ENCODE measurements around the gene XK. TPM values are rescaled to one million over a fixed set of nuclear protein-coding genes. Genes with fewer than 3 reads are reported as not detected.

XK gene
- total RNA-seq, 1 donor from 2014 or later, result 0.26 TPM

DNA sequence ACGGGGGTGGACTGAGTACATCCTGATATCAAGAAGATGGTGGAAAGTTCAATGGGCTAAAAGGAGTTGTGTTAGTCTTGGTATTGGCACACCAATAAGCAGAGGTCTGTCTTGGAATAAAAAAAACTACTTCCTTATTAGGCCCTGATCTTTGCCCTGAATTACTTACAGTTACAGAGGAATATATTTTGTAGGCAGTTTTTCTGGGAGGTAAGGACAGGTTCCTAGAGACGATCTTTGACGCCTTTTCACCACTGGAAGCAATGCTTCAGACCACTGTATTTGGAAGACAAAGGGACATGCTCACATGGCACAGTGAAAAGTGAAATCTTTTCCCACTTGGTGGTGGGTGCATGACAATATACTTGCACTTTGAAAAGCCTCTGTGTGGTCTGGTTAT lies 618 bp upstream of the XK start:
- no peaks in the 10 kb centered on the region for H3K27me3 ChIP-seq (ENCODE audit: control insufficient read depth, insufficient read depth, low read length)
- FAIRE-seq (no peak), DNase-seq (ENCODE audit: low read depth) (no peak)
- H3K36me3 ChIP-seq (ENCODE audit: control insufficient read depth, insufficient read depth, low read length), result no peaks in the 10 kb centered on the region
- TF ChIP-seq, protein P1, sequence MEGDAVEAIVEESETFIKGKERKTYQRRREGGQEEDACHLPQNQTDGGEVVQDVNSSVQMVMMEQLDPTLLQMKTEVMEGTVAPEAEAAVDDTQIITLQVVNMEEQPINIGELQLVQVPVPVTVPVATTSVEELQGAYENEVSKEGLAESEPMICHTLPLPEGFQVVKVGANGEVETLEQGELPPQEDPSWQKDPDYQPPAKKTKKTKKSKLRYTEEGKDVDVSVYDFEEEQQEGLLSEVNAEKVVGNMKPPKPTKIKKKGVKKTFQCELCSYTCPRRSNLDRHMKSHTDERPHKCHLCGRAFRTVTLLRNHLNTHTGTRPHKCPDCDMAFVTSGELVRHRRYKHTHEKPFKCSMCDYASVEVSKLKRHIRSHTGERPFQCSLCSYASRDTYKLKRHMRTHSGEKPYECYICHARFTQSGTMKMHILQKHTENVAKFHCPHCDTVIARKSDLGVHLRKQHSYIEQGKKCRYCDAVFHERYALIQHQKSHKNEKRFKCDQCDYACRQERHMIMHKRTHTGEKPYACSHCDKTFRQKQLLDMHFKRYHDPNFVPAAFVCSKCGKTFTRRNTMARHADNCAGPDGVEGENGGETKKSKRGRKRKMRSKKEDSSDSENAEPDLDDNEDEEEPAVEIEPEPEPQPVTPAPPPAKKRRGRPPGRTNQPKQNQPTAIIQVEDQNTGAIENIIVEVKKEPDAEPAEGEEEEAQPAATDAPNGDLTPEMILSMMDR (IDR thresholded peaks at IDR 0.05; ENCODE audit: insufficient read depth, low read length, severe bottlenecking), result no peak
- H3K4me3 ChIP-seq (ENCODE audit: low read depth, low read length), result no peak overlapping the region

DNA sequence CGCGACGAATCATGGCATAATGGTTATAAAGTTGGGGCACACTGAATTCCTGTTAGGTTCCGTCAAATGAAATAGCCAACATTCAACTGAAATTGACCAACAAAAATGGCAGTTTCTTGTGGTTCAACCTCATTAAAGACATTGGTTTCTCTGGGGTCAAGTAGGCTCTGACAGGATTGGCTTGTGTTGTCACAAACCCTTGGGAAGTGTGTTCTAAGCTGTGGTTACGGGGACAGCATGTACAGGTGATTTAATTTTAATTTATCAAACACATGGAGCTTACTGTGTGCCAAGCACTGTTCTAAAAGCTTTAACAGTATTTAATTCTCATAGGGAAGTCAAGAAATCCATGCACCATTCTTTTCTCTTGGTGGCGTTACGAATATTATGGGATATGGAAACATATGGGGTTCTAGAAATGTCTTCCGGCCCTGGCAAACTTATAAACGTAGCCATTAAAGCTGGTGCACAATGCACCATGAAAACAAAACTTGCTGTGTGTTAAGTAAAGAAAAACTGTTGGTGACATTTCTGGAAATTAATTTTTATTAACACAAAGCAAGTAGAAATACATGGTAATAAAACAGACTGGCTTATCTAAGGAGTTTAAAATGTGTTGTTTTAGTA lies 891 bp downstream of the XK start:
- Histone ChIP-seq H3K27me3 (ENCODE audit: control insufficient read depth, insufficient read depth, low read length) (no peaks in the 10 kb centered on the region), H3K4me3 (ENCODE audit: low read depth, low read length) (peak overlapping the region; percentile 41), H3K36me3 (ENCODE audit: control insufficient read depth, insufficient read depth, low read length) (no peaks in the 10 kb centered on the region)
- FAIRE-seq (no peak), DNase-seq (ENCODE audit: low read depth) (no peak)
- TF ChIP-seq, protein P1 (IDR thresholded peaks at IDR 0.05; ENCODE audit: insufficient read depth, low read length, severe bottlenecking), result no peak

DNA sequence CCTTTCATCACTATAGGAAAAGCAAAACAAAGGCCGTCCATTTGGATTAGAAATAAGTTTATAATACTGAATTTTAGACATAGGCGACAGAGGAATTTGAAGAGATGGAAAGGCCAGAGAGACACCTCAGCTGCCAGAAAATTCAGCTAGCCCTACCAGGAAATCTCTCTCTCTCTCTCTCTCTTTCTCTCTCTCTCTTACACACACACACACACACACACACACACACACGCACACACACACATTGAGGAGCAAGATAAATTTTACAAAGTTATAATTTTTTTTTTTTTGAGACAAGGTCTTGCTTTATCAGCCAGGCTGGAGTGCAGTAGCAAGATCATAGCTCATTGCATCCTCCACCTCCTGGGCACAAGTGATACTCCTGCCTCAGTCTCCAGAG lies 1.4 kb downstream of the XK start:
- DNase-seq (ENCODE audit: low read depth) (no peak), FAIRE-seq (no peak)
- TF ChIP-seq, protein P1 (IDR thresholded peaks at IDR 0.05; ENCODE audit: insufficient read depth, low read length, severe bottlenecking), result no peak
- Histone ChIP-seq H3K4me3 (ENCODE audit: low read depth, low read length) (no peak overlapping the region), H3K36me3 (ENCODE audit: control insufficient read depth, insufficient read depth, low read length) (no peaks in the 10 kb centered on the region), H3K27me3 (ENCODE audit: control insufficient read depth, insufficient read depth, low read length) (no peaks in the 10 kb centered on the region)

DNA sequence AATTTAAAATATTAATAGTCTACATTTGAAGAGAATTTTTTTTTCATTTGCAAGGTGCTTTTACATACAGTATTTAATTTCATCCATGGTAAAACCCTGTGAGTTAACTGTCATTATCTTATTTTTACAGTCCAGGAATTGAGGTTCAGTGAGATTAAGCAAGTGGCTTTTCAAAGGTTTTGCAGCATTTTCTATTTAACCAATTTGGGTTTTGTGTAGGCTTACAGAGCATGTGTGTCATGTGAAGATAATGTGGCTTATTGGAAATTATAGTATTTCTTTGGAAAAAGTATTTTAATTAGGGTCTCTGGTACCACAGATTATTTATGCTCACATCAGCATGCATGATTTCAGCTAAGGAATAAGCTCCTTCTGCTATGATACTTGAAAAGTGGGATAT lies 4.5 kb downstream of the XK start:
- no peaks in the 10 kb centered on the region for H3K27me3 ChIP-seq (ENCODE audit: control insufficient read depth, insufficient read depth, low read length)
- TF ChIP-seq, protein P1 (IDR thresholded peaks at IDR 0.05; ENCODE audit: insufficient read depth, low read length, severe bottlenecking), result no peak
- FAIRE-seq, result no peak

DNA sequence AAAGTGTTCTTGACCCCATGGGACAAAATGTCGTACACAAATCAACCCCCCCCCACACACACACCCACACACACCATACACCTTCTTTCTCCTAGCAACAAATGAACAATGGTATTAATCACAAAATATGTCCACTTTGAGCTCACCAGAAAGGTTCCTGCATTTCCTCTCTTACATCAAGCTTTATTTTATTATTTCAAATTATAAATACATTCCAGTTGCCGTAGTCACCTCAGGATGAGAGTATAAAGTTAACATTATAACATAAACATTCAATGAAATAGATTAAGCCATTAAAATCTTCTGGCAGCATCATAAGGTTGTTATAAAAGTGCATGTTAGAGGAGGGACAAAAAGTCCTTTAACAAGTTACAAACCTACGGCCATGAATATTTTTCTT lies 7.3 kb downstream of the XK start:
- FAIRE-seq (no peak), DNase-seq (ENCODE audit: low read depth) (no peak)
- TF ChIP-seq, protein P1 (IDR thresholded peaks at IDR 0.05; ENCODE audit: insufficient read depth, low read length, severe bottlenecking), result no peak
- no peaks in the 10 kb centered on the region for H3K36me3 ChIP-seq (ENCODE audit: control insufficient read depth, insufficient read depth, low read length)
- H3K27me3 ChIP-seq (ENCODE audit: control insufficient read depth, insufficient read depth, low read length), result no peaks in the 10 kb centered on the region
- no peak overlapping the region for H3K4me3 ChIP-seq (ENCODE audit: low read depth, low read length)

More for the DNA sequence above, 4.5 kb downstream of the XK start:
- Histone ChIP-seq H3K4me3 (ENCODE audit: low read depth, low read length) (no peak overlapping the region), H3K36me3 (ENCODE audit: control insufficient read depth, insufficient read depth, low read length) (no peaks in the 10 kb centered on the region)
- DNase-seq (ENCODE audit: low read depth), result no peak

DNA sequence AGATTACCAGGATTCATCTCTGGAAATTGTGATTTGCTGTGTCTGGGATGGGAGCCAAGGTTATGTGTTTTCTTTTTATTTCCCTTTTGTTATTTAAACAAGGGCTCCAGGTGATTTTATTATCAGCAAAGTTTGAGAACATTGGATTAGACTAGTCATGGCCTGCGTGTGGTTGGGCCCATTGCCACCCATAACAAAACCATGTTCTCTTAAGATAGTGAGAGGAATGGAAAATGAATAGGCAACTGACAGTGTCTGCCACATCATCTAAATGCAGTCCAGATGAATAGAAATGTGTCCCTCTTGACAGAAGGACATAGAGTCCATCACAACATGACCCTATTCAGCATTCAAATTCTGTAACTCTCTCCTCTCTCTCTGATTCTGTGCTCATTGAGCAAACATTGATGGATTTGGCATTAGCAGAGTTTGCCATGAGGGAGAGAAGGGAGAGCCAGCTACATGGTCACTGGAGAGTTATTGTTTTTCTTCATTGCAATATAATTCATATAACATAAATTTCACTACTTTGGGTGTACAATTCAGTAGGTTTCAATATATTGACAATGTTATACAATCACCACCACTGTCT lies 11.7 kb downstream of the XK start:
- Histone ChIP-seq H3K4me3 (ENCODE audit: low read depth, low read length) (no peak overlapping the region), H3K36me3 (ENCODE audit: control insufficient read depth, insufficient read depth, low read length) (no peaks in the 10 kb centered on the region), H3K27me3 (ENCODE audit: control insufficient read depth, insufficient read depth, low read length) (no peaks in the 10 kb centered on the region)
- peak; percentile 45 for DNase-seq (ENCODE audit: low read depth)
- no peak for FAIRE-seq
- TF ChIP-seq, protein P1 (IDR thresholded peaks at IDR 0.05; ENCODE audit: insufficient read depth, low read length, severe bottlenecking), result no peak

All from bronchial epithelial cell (primary cell).